GM23338 (cell line): ENCODE results near the gene RNF217. TPM values are rescaled to one million over a fixed set of nuclear protein-coding genes. Genes with fewer than 3 reads are reported as not detected.
A peak's percentile ranks its signal among the peaks of the same experiment; 100 is the strongest.

Experiments
- ATAC-seq: fragments of 200-7000 bp; cut with Tn5 transposase; 3 replicates; pipeline ENCODE4 v1.9.1; 2020
- DNase-seq: peaks from one replicate; pipeline ENCODE4 v3.0.0-alpha.2; 2015; ENCODE audit warnings: low spot score
- H2AFZ ChIP-seq: fragments of 200-600 bp; sonication (generic); 2 replicates; pipeline ENCODE4 v1.8.0; 2016; ENCODE audit warnings: antibody characterized with exemption, mild to moderate bottlenecking, moderate library complexity
- H3F3A ChIP-seq: fragments of 200-600 bp; sonication (generic); replicated peaks from 2 replicates; pipeline ENCODE4 v1.8.0; 2017; ENCODE audit warnings: antibody characterized with exemption, mixed run types, low read depth
- H3K27ac ChIP-seq: fragments of 200-600 bp; sonication (generic); 2 replicates; pipeline ENCODE4 v1.6.1; 2016; ENCODE audit warnings: low read depth
- H3K27me3 ChIP-seq: fragments of 200-600 bp; sonication (generic); 2 replicates; pipeline ENCODE4 v1.8.0; 2016; ENCODE audit warnings: mild to moderate bottlenecking, mixed run types, moderate library complexity; ENCODE audit not compliant: insufficient read depth
- H3K36me3 ChIP-seq: fragments of 200-600 bp; sonication (generic); 2 replicates; pipeline ENCODE4 v1.8.0; 2016; ENCODE audit warnings: mild to moderate bottlenecking; ENCODE audit not compliant: insufficient read depth
- H3K4me1 ChIP-seq: fragments of 200-600 bp; sonication (generic); 2 replicates; pipeline ENCODE4 v1.8.0; 2016; ENCODE audit warnings: mild to moderate bottlenecking, moderate library complexity; ENCODE audit not compliant: insufficient read depth
- H3K4me2 ChIP-seq: fragments of 200-600 bp; sonication (generic); 2 replicates; pipeline ENCODE4 v1.7.1; 2017; ENCODE audit warnings: mixed run types
- H3K4me3 ChIP-seq: fragments of 200-600 bp; sonication (generic); 2 replicates; pipeline ENCODE4 v1.6.1; 2016; ENCODE audit warnings: mixed run types
- H3K79me2 ChIP-seq: fragments of 200-600 bp; sonication (generic); replicated peaks from 2 replicates; pipeline ENCODE4 v1.8.0; 2017; ENCODE audit warnings: mild to moderate bottlenecking; ENCODE audit not compliant: insufficient read depth
- H3K9me2 ChIP-seq: fragments of 200-600 bp; sonication (generic); 2 replicates; pipeline ENCODE4 v1.8.0; 2017; ENCODE audit not compliant: insufficient read depth
- H4K20me1 ChIP-seq: fragments of 200-600 bp; sonication (generic); replicated peaks from 2 replicates; pipeline ENCODE4 v1.8.0; 2017; ENCODE audit warnings: mild to moderate bottlenecking; ENCODE audit not compliant: insufficient read depth
- H3K27ac Mint-ChIP-seq: 2 replicates; pipeline ENCODE4 v1.8.0; 2020; ENCODE audit warnings: inconsistent platforms, mild to moderate bottlenecking, moderate library complexity, mixed read lengths
- H3K27me3 Mint-ChIP-seq: 3 replicates; pipeline ENCODE4 v1.8.0; 2022; ENCODE audit warnings: low read depth, mild to moderate bottlenecking, moderate library complexity, mixed read lengths, inconsistent platforms; ENCODE audit not compliant: insufficient read depth, poor library complexity
- H3K36me3 Mint-ChIP-seq: 3 replicates; pipeline ENCODE4 v1.8.0; 2021; ENCODE audit warnings: low read depth, mild to moderate bottlenecking, inconsistent platforms, moderate library complexity, mixed read lengths
- H3K4me1 Mint-ChIP-seq: 3 replicates; pipeline ENCODE4 v1.8.0; 2020; ENCODE audit warnings: mild to moderate bottlenecking, inconsistent platforms, mixed read lengths
- H3K4me3 Mint-ChIP-seq: 3 replicates; pipeline ENCODE4 v1.8.0; 2021; ENCODE audit warnings: moderate library complexity, mild to moderate bottlenecking, inconsistent platforms, mixed read lengths
- H3K9me3 Mint-ChIP-seq: 3 replicates; pipeline ENCODE4 v1.8.0; 2020; ENCODE audit warnings: moderate library complexity, mild to moderate bottlenecking, inconsistent platforms, mixed read lengths
- CREB1 ChIP-seq: fragments of 250-450 bp; sonication (Bioruptor Pico); IDR thresholded peaks from 2 replicates; pipeline ENCODE4 v1.5.0; 2020; ENCODE audit warnings: low read depth, mild to moderate bottlenecking, moderate library complexity
- CTCF ChIP-seq, 2 experiments: fragments of 200-600 bp in 1 of 2; sonication (generic) in 1 of 2; conservative IDR thresholded peaks; 2 replicates each; pipeline versions ENCODE4 v1.5.1 to v1.6.1; 2016 to 2017; ENCODE audit warnings: antibody characterized with exemption in 2 of 2, low read depth in 2 of 2, mild to moderate bottlenecking in 2 of 2, moderate library complexity in 1 of 2
- ETS1 ChIP-seq: IDR thresholded peaks from 2 replicates; pipeline ENCODE4 v1.6.1; 2016; ENCODE audit warnings: antibody characterized with exemption
- EZH2 ChIP-seq: fragments of 200-600 bp; sonication (generic); IDR thresholded peaks from one replicate; pipeline ENCODE4 v1.8.0; 2017; ENCODE audit warnings: antibody characterized with exemption, mild to moderate bottlenecking, low read depth; ENCODE audit not compliant: unreplicated experiment
- EZH2phosphoT487 ChIP-seq: fragments of 200-600 bp; sonication (generic); IDR thresholded peaks from one replicate; pipeline ENCODE4 v1.8.1; 2018; ENCODE audit warnings: antibody characterized with exemption; ENCODE audit not compliant: unreplicated experiment
- JUNB ChIP-seq: IDR thresholded peaks from one replicate; pipeline ENCODE4 v1.6.1; 2016; ENCODE audit warnings: antibody characterized with exemption; ENCODE audit not compliant: unreplicated experiment
- NANOG ChIP-seq: IDR thresholded peaks from 2 replicates; pipeline ENCODE4 v1.6.1; 2016; ENCODE audit warnings: antibody characterized with exemption, borderline replicate concordance
- POLR2AphosphoS5 ChIP-seq: IDR thresholded peaks from 2 replicates; pipeline ENCODE4 v1.6.1; 2016; ENCODE audit warnings: antibody characterized with exemption, low read depth
- REST ChIP-seq: IDR thresholded peaks from one replicate; pipeline ENCODE4 v1.6.1; 2018; ENCODE audit warnings: antibody characterized with exemption; ENCODE audit not compliant: unreplicated experiment
- ZNF114 ChIP-seq: fragments of 250-450 bp; sonication (Bioruptor Pico); IDR thresholded peaks from 2 replicates; pipeline ENCODE4 v1.5.0; 2020; ENCODE audit warnings: mild to moderate bottlenecking, moderate library complexity
- ZNF331 ChIP-seq: fragments of 250-450 bp; sonication (Bioruptor Pico); IDR thresholded peaks from 2 replicates; pipeline ENCODE4 v1.5.0; 2020; ENCODE audit warnings: low read depth, mild to moderate bottlenecking, moderate library complexity
- polyA plus RNA-seq: library from polyadenylated mRNA; unstranded; fragments of >200 nt; fragmentation: Nextera tagmentation; extraction: Ambion mirVana; gene quantifications from 2 replicates; pipeline ENCODE4 v1.2.1, GENCODE V29; 2016
- total RNA-seq: library from RNA; depleted of rRNA; stranded (reverse); fragments of >200 nt; shearing (Covaris generic); gene quantifications from 2 replicates; pipeline ENCODE4 v1.2.3, GENCODE V29; 2014

RNF217 gene
- total and polyA plus RNA-seq, 2 experiments from 2014 or later, result 1.7 to 6.2 TPM

GRCh38 chr6:124991764-124992295, 29.6 kb downstream of the RNF217 start (continued):
- TF ChIP-seq REST (no peak), ZNF331 (CRISPR knock-in tag) (no peak)

GRCh38 chr6:124993327-124993726, 31.1 kb downstream of the RNF217 start:
- peak; percentile 39; the same call in 1 of the 3 replicates for ATAC-seq
- H4K20me1 ChIP-seq, result no peaks in the 10 kb centered on the region
- no peak overlapping the region for H3K4me3 Mint-ChIP-seq
- TF ChIP-seq POLR2AphosphoS5, result no peak
- no peak for TF ChIP-seq REST
- TF ChIP-seq JUNB, result no peak
- no peak for TF ChIP-seq ETS1
- TF ChIP-seq NANOG, result no peak
- TF ChIP-seq EZH2, result no peak
- no peak for TF ChIP-seq CREB1 (CRISPR knock-in tag)
- TF ChIP-seq ZNF331 (CRISPR knock-in tag), result no peak
- no peak for TF ChIP-seq CTCF (conservative IDR thresholded peaks at IDR 0.05; ENCODE audit: low read depth in 2 of 2)
- TF ChIP-seq EZH2phosphoT487, result no peak
- TF ChIP-seq ZNF114, result no peak

More at GRCh38 chr6:124993327-124993726, 31.1 kb downstream of the RNF217 start:
- Histone ChIP-seq H3K36me3 (no peaks in the 10 kb centered on the region), H3K4me2 (no peak overlapping the region), H3K9me2 (no peaks in the 10 kb centered on the region), H2AFZ (no peak overlapping the region), H3K4me1 (no peaks in the 10 kb centered on the region), H3K4me3 (no peak overlapping the region), H3K27me3 (no peaks in the 10 kb centered on the region), H3K79me2 (no peaks in the 10 kb centered on the region), H3F3A (no peaks in the 10 kb centered on the region), H3K27ac (no peak overlapping the region)
- Mint-ChIP-seq H3K27ac (0 out of 2 replicates have a peak overlapping the region, but pooled peaks have one; percentile 9), H3K4me1 (peaks cover 9% of the 10 kb centered on the region; the same call in 2 of the 3 replicates), H3K9me3 (no peaks in the 10 kb centered on the region), H3K36me3 (no peaks in the 10 kb centered on the region), H3K27me3 (no peaks in the 10 kb centered on the region)
- no peak for DNase-seq
